CD4-positive, alpha-beta T cell (primary cell): ENCODE measurements around the gene TNNT2. TPM values are rescaled to one million over a fixed set of nuclear protein-coding genes. Genes with fewer than 3 reads are reported as not detected.

Experiments used
- ATAC-seq: fragments of 200-7000 bp; cut with Tn5 transposase; one replicate; pipeline ENCODE4 v1.10.0; 2022; ENCODE audit warnings: mild to moderate bottlenecking; ENCODE audit not compliant: poor library complexity
- CTCF ChIA-PET: fragments of 350-600 bp; sonication (Branson Sonifier 250); formaldehyde crosslinking; loops from one replicate; lab custom pipeline; 2021; ENCODE audit warnings: antibody characterized with exemption, inconsistent platforms; lab: Charles Lee
- POLR2A ChIA-PET: fragments of 350-600 bp; sonication (Branson Sonifier 250); formaldehyde crosslinking; loops from one replicate; lab custom pipeline; 2021; ENCODE audit warnings: antibody characterized with exemption, inconsistent platforms; lab: Charles Lee
- DNase-seq, 14 experiments: peaks; one replicate each; pipeline ENCODE4 v3.0.0-alpha.2; 2013 to 2020; ENCODE audit warnings: mixed read lengths in 2 of 14
- H3K27ac ChIP-seq, 2 donors: one replicate each; pipeline versions ENCODE4 v1.5.1 to v1.7.0; 2013; ENCODE audit warnings: low read length in 2 of 2, low read depth in 1 of 2, mild to moderate bottlenecking in 1 of 2
- H3K27me3 ChIP-seq, 2 experiments: 1 replicate in 1 of 2; 2 replicates in 1 of 2; pipeline versions ENCODE4 v1.6.1 to v1.7.0; 2013; ENCODE audit warnings: low read length in 2 of 2, control low read depth in 1 of 2, mild to moderate bottlenecking in 1 of 2, moderate library complexity in 1 of 2; ENCODE audit not compliant: insufficient read depth in 2 of 2, control insufficient read depth in 1 of 2
- H3K36me3 ChIP-seq: one replicate; pipeline ENCODE4 v1.6.1; 2013; ENCODE audit warnings: low read length, control low read depth; ENCODE audit not compliant: insufficient read depth
- H3K4me1 ChIP-seq: one replicate; pipeline ENCODE4 v1.6.1; 2013; ENCODE audit warnings: low read length, control low read depth; ENCODE audit not compliant: insufficient read depth
- H3K4me3 ChIP-seq: one replicate; pipeline ENCODE4 v1.5.1; 2013; ENCODE audit warnings: mild to moderate bottlenecking, low read length, moderate library complexity
- H3K9me3 ChIP-seq, 2 experiments: 1 replicate in 1 of 2; 2 replicates in 1 of 2; pipeline versions ENCODE4 v1.6.1 to v1.7.0; 2013; ENCODE audit warnings: low read length in 2 of 2, mild to moderate bottlenecking in 2 of 2, control low read depth in 1 of 2, moderate library complexity in 1 of 2; ENCODE audit not compliant: control insufficient read depth in 1 of 2, insufficient read depth in 1 of 2
- H3K27ac Mint-ChIP-seq: one replicate; pipeline ENCODE4 v1.8.0; 2020; ENCODE audit warnings: mixed read lengths
- H3K27me3 Mint-ChIP-seq: one replicate; pipeline ENCODE4 v1.8.0; 2021; ENCODE audit warnings: mixed read lengths
- H3K36me3 Mint-ChIP-seq: one replicate; pipeline ENCODE4 v1.8.0; 2021; ENCODE audit warnings: low read depth, mixed read lengths
- H3K4me1 Mint-ChIP-seq: one replicate; pipeline ENCODE4 v1.8.0; 2021; ENCODE audit warnings: low read depth, mixed read lengths
- H3K4me3 Mint-ChIP-seq: one replicate; pipeline ENCODE4 v1.8.0; 2020; ENCODE audit warnings: mild to moderate bottlenecking, mixed read lengths
- H3K9me3 Mint-ChIP-seq: one replicate; pipeline ENCODE4 v1.8.0; 2020; ENCODE audit warnings: mixed read lengths
- CTCF ChIP-seq: fragments of 200-600 bp; IDR thresholded peaks from one replicate; pipeline ENCODE4 v1.8.0; 2022; ENCODE audit warnings: antibody characterized with exemption, mild to moderate bottlenecking
- intact Hi-C, 2 experiments: fragments of 100-400 bp; cut with DNase I in 1 of 2; cut with micrococcal nuclease in 1 of 2; formaldehyde crosslinking; loops; one replicate each; pipeline versions ENCODE4 v1.15.1 to v1.9.0; 2023 to 2025; cut with DNase I, micrococcal nuclease
- total RNA-seq, 174 experiments: library from RNA in 2 of 174; stranded (reverse) in 2 of 174; gene quantifications; one replicate each; pipeline ENCODE4 v1.2.3 and lab custom pipeline; 2021 to 2026

Gene TNNT2
- total RNA-seq, 2 experiments from 2014 or later, result not detected

- H3K4me1 Mint-ChIP-seq, result no peaks in the 10 kb centered on the region
- no peaks in the 10 kb centered on the region for H3K9me3 Mint-ChIP-seq
- intact Hi-C loops, result no loop called here
- no peak for ATAC-seq
- no peak for DNase-seq
- H3K36me3 ChIP-seq, result no peaks in the 10 kb centered on the region
- H3K9me3 ChIP-seq, result no peaks in the 10 kb centered on the region
- no peaks in the 10 kb centered on the region for H3K27me3 ChIP-seq
- no peak overlapping the region for H3K4me3 ChIP-seq
- ChIA-PET POLR2A (no interaction called here), CTCF (no interaction called here)
- no peaks in the 10 kb centered on the region for H3K36me3 Mint-ChIP-seq
- no peak for TF ChIP-seq CTCF
- H3K27ac ChIP-seq, result no peak overlapping the region
- H3K27me3 Mint-ChIP-seq, result no peaks in the 10 kb centered on the region
- H3K4me1 ChIP-seq, result no peaks in the 10 kb centered on the region
- H3K27ac Mint-ChIP-seq, result no peak overlapping the region
- H3K4me3 Mint-ChIP-seq, result no peak overlapping the region
These were observed 45.5 kb downstream of the TNNT2 start for GRCh38 chr1:201332021-201332420.

GRCh38 chr1:201331166-201331565 lies 46.3 kb downstream of the TNNT2 start:
- intact Hi-C loops, result no loop called here
- no peaks in the 10 kb centered on the region for H3K9me3 Mint-ChIP-seq
- no peaks in the 10 kb centered on the region for H3K9me3 ChIP-seq
- no peak for ATAC-seq
- no peak overlapping the region for H3K27ac ChIP-seq
- ChIA-PET CTCF (no interaction called here), POLR2A (no interaction called here)
- no peaks in the 10 kb centered on the region for H3K4me1 Mint-ChIP-seq
- H3K27me3 ChIP-seq, result no peaks in the 10 kb centered on the region
- no peaks in the 10 kb centered on the region for H3K4me1 ChIP-seq
- TF ChIP-seq CTCF, result no peak
- no peak overlapping the region for H3K27ac Mint-ChIP-seq
- H3K36me3 ChIP-seq, result no peaks in the 10 kb centered on the region
- no peak overlapping the region for H3K4me3 ChIP-seq
- no peaks in the 10 kb centered on the region for H3K36me3 Mint-ChIP-seq
- DNase-seq, result no peak
- H3K27me3 Mint-ChIP-seq, result no peaks in the 10 kb centered on the region
- no peak overlapping the region for H3K4me3 Mint-ChIP-seq

- Histone ChIP-seq H3K4me3 (no peak overlapping the region), H3K4me1 (no peaks in the 10 kb centered on the region), H3K27me3 (no peaks in the 10 kb centered on the region), H3K36me3 (no peaks in the 10 kb centered on the region), H3K27ac (no peak overlapping the region), H3K9me3 (no peaks in the 10 kb centered on the region)
- H3K36me3 Mint-ChIP-seq, result no peaks in the 10 kb centered on the region
- no peak for TF ChIP-seq CTCF
- no peaks in the 10 kb centered on the region for H3K9me3 Mint-ChIP-seq
- H3K4me1 Mint-ChIP-seq, result no peaks in the 10 kb centered on the region
- no peak for DNase-seq
- H3K4me3 Mint-ChIP-seq, result no peak overlapping the region
- no peaks in the 10 kb centered on the region for H3K27me3 Mint-ChIP-seq
- CTCF ChIA-PET, result no interaction called here
- H3K27ac Mint-ChIP-seq, result no peak overlapping the region
- no peak for ATAC-seq
- intact Hi-C loops, result no loop called here
- POLR2A ChIA-PET, result no interaction called here
These were observed 46.9 kb downstream of the TNNT2 start for GRCh38 chr1:201330541-201330940.
